Measurements from ENCODE around the gene LRRC4C.

The LRRC4C gene

GRCh38 chr11:41250408-41250935 is 209.0 kb downstream of the LRRC4C start:
- DNase-seq (ENCODE audit: low spot score): no peak

GRCh38 chr11:41247621-41248020 is 211.8 kb downstream of the LRRC4C start:
- DNase-seq (ENCODE audit: low spot score): no peak

GRCh38 chr11:41246399-41246745 is 213.1 kb downstream of the LRRC4C start:
- DNase-seq (ENCODE audit: low spot score): no peak

- DNase-seq (ENCODE audit: low spot score): no peak
These were observed 213.6 kb downstream of the LRRC4C start for GRCh38 chr11:41245704-41246398.

GRCh38 chr11:41245184-41245583 is 214.3 kb downstream of the LRRC4C start:
- no peak for DNase-seq (ENCODE audit: low spot score)

DNA sequence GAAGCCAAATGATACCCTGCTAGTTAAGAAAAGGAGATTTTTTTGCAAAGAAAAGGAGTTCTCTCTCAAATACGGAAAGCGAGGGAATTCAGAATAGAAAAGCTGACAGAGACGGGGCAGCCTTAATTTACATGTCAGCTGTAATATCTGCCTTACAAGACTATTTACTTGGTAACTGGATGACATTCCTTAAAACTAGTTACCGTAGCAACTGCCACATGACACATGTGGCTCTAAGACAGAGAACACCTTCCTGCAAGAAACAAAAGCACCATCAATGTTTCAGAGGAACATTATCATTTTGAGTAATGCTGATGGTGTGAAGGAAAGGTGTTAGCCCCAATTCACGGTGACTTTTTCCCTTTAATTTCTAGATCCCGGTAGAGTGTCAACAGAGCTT is 222.1 kb downstream of the LRRC4C start:
- no peak for DNase-seq (ENCODE audit: low spot score)

GRCh38 chr11:41235668-41236067 is 223.8 kb downstream of the LRRC4C start:
- DNase-seq (ENCODE audit: low spot score): no peak

- DNase-seq (ENCODE audit: low spot score): no peak
These were observed 233.4 kb downstream of the LRRC4C start for GRCh38 chr11:41225856-41226633.

GRCh38 chr11:41222236-41222635 is 237.2 kb downstream of the LRRC4C start:
- DNase-seq (ENCODE audit: low spot score): no peak

GRCh38 chr11:41206388-41206787 is 253.1 kb downstream of the LRRC4C start:
- no peak for DNase-seq (ENCODE audit: low spot score)

- DNase-seq (ENCODE audit: low spot score): no peak
These were observed 258.3 kb downstream of the LRRC4C start for GRCh38 chr11:41201156-41201555.

GRCh38 chr11:41190437-41191082 is 268.9 kb downstream of the LRRC4C start:
- DNase-seq (ENCODE audit: low spot score): no peak

- no peak for DNase-seq (ENCODE audit: low spot score)
These were observed 269.6 kb downstream of the LRRC4C start for GRCh38 chr11:41189701-41190436.

GRCh38 chr11:41177791-41178190 is 281.7 kb downstream of the LRRC4C start:
- DNase-seq (ENCODE audit: low spot score): no peak

DNA sequence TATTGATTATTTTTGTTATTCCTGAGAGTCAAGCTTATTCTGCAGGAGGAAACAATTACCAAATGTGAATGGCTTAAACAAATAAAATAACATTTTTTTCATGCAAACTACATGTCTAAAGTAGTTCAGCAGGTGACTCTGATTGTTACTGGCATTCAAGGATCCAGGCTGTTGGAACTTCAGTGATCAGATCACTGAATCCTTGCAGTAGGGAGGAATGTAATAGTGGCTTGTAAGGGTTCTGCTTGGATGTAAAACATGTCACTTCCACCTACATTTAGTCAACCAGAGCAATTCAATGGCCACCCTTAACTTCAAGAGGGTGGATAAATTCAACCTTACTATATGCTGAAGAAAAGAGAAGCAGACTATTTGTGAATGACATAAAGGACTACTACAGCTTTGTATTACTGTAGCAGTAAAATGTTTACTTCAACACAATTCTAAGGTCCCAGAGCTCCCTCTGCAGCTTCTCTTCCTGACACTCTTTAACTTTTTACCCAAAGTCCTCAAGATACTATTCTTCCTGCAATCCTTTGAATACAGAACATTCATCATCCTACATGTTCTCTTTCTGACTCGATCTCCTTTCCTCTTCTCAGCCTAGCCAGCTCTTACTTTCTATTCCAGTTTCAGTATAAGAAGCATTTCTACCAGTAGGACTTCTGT is 284.0 kb downstream of the LRRC4C start:
- DNase-seq (ENCODE audit: low spot score): no peak

DNA sequence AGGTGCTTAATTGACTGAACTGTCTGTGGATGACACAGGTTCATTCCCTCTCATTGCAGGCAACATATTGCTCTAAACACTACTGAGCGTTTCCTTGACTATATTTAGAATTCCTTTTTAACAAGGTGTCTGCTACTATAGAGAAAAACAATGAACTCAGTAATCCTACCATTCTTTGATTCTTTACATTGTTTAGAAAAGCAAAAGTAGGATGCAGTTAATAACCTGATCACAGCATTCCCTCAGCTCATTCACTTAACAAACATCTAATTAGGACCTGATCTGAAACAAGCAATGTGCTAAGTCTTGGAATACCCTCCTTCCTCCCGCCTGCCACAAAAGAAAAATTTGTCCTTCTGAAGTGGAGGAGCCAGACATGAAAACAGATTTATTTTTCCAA is 313.1 kb downstream of the LRRC4C start:
- DNase-seq (ENCODE audit: low spot score): no peak

GRCh38 chr11:41145420-41145819 is 314.0 kb downstream of the LRRC4C start:
- no peak for DNase-seq (ENCODE audit: low spot score)

GRCh38 chr11:41134971-41135370 is 324.5 kb downstream of the LRRC4C start:
- no peak for DNase-seq (ENCODE audit: low spot score)

- no peak for DNase-seq (ENCODE audit: low spot score)
These were observed 326.4 kb downstream of the LRRC4C start for GRCh38 chr11:41133023-41133422.

DNA sequence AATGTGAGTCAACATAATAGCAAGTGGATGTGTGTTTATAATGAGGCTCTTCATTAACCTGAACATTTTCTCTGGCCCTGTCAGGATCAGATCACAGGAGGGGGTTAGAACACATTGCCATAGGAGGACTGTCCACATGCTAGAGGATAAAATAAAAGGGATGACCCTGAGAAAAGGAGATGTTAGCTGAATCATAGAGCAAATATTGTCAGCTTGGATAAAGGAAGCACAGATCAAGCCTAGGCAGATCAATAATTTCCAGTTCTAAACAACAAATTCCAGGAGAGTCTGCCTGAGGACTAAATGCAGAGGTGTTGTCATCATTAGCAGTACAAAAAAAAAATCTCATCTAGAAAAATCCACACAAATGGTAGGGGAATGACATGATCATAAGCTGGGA is 337.9 kb downstream of the LRRC4C start:
- DNase-seq (ENCODE audit: low spot score): no peak

- no peak for DNase-seq (ENCODE audit: low spot score)
These were observed 340.0 kb downstream of the LRRC4C start for GRCh38 chr11:41119484-41119883.

GRCh38 chr11:41118521-41118920 is 340.9 kb downstream of the LRRC4C start:
- no peak for DNase-seq (ENCODE audit: low spot score)

All from HuH-7.5 (cell line).